Activated CD4-positive, alpha-beta T cell treated with anti-CD3 and anti-CD28 coated beads for 36 hours (primary cell): ENCODE measurements around the gene CANT1. TPM values are rescaled to one million over a fixed set of nuclear protein-coding genes. Genes with fewer than 3 reads are reported as not detected.

ENCODE experiments used
- ATAC-seq: fragments of 200-7000 bp; cut with Tn5 transposase; one replicate; pipeline ENCODE4 v1.10.0; 2021; ENCODE audit warnings: mild to moderate bottlenecking, moderate library complexity
- CTCF ChIA-PET: fragments of 350-600 bp; sonication (Branson Sonifier 250); formaldehyde crosslinking; loops from one replicate; lab custom pipeline; 2021; ENCODE audit warnings: antibody characterized with exemption; lab: Charles Lee
- POLR2A ChIA-PET: fragments of 350-600 bp; sonication (Branson Sonifier 250); formaldehyde crosslinking; loops from one replicate; lab custom pipeline; 2021; ENCODE audit warnings: antibody characterized with exemption, inconsistent platforms; lab: Charles Lee
- DNase-seq: peaks from one replicate; pipeline ENCODE4 v3.0.0-alpha.2; 2020
- H3K27ac Mint-ChIP-seq: one replicate; pipeline ENCODE4 v1.8.0; 2021; ENCODE audit warnings: mixed read lengths
- H3K27me3 Mint-ChIP-seq: one replicate; pipeline ENCODE4 v1.8.0; 2021; ENCODE audit warnings: mixed read lengths
- H3K36me3 Mint-ChIP-seq: one replicate; pipeline ENCODE4 v1.8.0; 2021; ENCODE audit warnings: low read depth, mixed read lengths
- H3K4me1 Mint-ChIP-seq: one replicate; pipeline ENCODE4 v1.8.0; 2021; ENCODE audit warnings: mixed read lengths
- H3K4me3 Mint-ChIP-seq: one replicate; pipeline ENCODE4 v1.8.0; 2021; ENCODE audit warnings: mild to moderate bottlenecking, moderate library complexity, mixed read lengths
- H3K9me3 Mint-ChIP-seq: one replicate; pipeline ENCODE4 v1.8.0; 2021; ENCODE audit warnings: low read depth, mixed read lengths
- intact Hi-C, 2 experiments: fragments of 100-400 bp; cut with DNase I in 1 of 2; cut with micrococcal nuclease in 1 of 2; formaldehyde crosslinking; loops; one replicate each; pipeline versions ENCODE4 v1.14.2 to v1.15.1; 2022 to 2024; cut with DNase I, micrococcal nuclease
- total RNA-seq, 2 experiments: library from RNA; stranded (reverse); gene quantifications; one replicate each; pipeline ENCODE4 v1.2.3, GENCODE V29; 2021

Gene CANT1
- total RNA-seq, 2 experiments from 2014 or later, result 44.0 to 52.9 TPM

GRCh38 chr17:79048826-79049755 lies 39.5 kb upstream of the CANT1 start:
- DNase-seq (no peak), ATAC-seq (no peak)
- Mint-ChIP-seq H3K4me1 (no peaks in the 10 kb centered on the region), H3K4me3 (no peak overlapping the region), H3K9me3 (peaks cover 4% of the 10 kb centered on the region), H3K36me3 (peaks cover 3% of the 10 kb centered on the region), H3K27ac (no peak overlapping the region), H3K27me3 (peaks cover 9% of the 10 kb centered on the region)
- CTCF ChIA-PET, result interaction anchor here (0.5 to 1.2 kb wide), 4 partner anchors 11 to 596 kb away, joined by 3 to 4 read pairs (median 4); no protein-coding TSS in a partner anchor
- intact Hi-C loops, result loop anchor here (5.0 kb wide), 2 partner anchors 33 to 658 kb away; no protein-coding TSS in a partner anchor
- POLR2A ChIA-PET, result interaction anchor here (0.6 kb wide), 1 partner anchor 11 kb away, joined by 3 read pairs; no protein-coding TSS in a partner anchor

DNA sequence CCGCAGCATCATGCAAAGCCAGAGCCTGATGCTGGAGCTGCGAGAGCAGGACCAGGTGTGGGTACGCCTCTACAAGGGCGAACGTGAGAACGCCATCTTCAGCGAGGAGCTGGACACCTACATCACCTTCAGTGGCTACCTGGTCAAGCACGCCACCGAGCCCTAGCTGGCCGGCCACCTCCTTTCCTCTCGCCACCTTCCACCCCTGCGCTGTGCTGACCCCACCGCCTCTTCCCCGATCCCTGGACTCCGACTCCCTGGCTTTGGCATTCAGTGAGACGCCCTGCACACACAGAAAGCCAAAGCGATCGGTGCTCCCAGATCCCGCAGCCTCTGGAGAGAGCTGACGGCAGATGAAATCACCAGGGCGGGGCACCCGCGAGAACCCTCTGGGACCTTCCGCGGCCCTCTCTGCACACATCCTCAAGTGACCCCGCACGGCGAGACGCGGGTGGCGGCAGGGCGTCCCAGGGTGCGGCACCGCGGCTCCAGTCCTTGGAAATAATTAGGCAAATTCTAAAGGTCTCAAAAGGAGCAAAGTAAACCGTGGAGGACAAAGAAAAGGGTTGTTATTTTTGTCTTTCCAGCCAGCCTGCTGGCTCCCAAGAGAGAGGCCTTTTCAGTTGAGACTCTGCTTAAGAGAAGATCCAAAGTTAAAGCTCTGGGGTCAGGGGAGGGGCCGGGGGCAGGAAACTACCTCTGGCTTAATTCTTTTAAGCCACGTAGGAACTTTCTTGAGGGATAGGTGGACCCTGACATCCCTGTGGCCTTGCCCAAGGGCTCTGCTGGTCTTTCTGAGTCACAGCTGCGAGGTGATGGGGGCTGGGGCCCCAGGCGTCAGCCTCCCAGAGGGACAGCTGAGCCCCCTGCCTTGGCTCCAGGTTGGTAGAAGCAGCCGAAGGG lies 38.6 kb upstream of the CANT1 start:
- no peak for ATAC-seq
- DNase-seq, result no peak
- intact Hi-C loops, result loop anchor here (5.0 kb wide), 2 partner anchors 34 to 659 kb away; no protein-coding TSS in a partner anchor
- no peaks in the 10 kb centered on the region for H3K36me3 Mint-ChIP-seq
- ChIA-PET POLR2A (no interaction called here), CTCF (interaction anchor here (0.5 to 1.2 kb wide), 4 partner anchors 12 to 596 kb away, joined by 3 to 4 read pairs (median 4); no protein-coding TSS in a partner anchor)
- peaks cover under 1% of the 10 kb centered on the region for H3K9me3 Mint-ChIP-seq
- peaks cover 9% of the 10 kb centered on the region for H3K27me3 Mint-ChIP-seq
- H3K4me1 Mint-ChIP-seq, result no peaks in the 10 kb centered on the region
- no peak overlapping the region for H3K27ac Mint-ChIP-seq
- H3K4me3 Mint-ChIP-seq, result no peak overlapping the region

- no peak for DNase-seq
Observed at GRCh38 chr17:79047291-79047920, 37.8 kb upstream of the CANT1 start.

GRCh38 chr17:79046916-79047280 lies 37.3 kb upstream of the CANT1 start:
- no peaks in the 10 kb centered on the region for H3K4me1 Mint-ChIP-seq
- H3K9me3 Mint-ChIP-seq, result peaks cover 3% of the 10 kb centered on the region
- peaks cover 7% of the 10 kb centered on the region for H3K27me3 Mint-ChIP-seq
- intact Hi-C loops, result loop anchor here (1.0 to 5.0 kb wide), 5 partner anchors 35 to 660 kb away; no protein-coding TSS in a partner anchor
- no peak overlapping the region for H3K4me3 Mint-ChIP-seq
- no peak for ATAC-seq
- DNase-seq, result no peak
- no peaks in the 10 kb centered on the region for H3K36me3 Mint-ChIP-seq
- ChIA-PET POLR2A (no interaction called here), CTCF (no interaction called here)
- no peak overlapping the region for H3K27ac Mint-ChIP-seq

More at GRCh38 chr17:79047291-79047920, 37.8 kb upstream of the CANT1 start:
- Mint-ChIP-seq H3K4me1 (no peaks in the 10 kb centered on the region), H3K4me3 (no peak overlapping the region), H3K9me3 (peaks cover 3% of the 10 kb centered on the region), H3K36me3 (no peaks in the 10 kb centered on the region), H3K27ac (no peak overlapping the region), H3K27me3 (peaks cover 9% of the 10 kb centered on the region)
- ATAC-seq, result no peak
- POLR2A ChIA-PET, result no interaction called here
- intact Hi-C loops, result loop anchor here (5.0 kb wide), 2 partner anchors 35 to 660 kb away; no protein-coding TSS in a partner anchor
- CTCF ChIA-PET, result no interaction called here

DNA sequence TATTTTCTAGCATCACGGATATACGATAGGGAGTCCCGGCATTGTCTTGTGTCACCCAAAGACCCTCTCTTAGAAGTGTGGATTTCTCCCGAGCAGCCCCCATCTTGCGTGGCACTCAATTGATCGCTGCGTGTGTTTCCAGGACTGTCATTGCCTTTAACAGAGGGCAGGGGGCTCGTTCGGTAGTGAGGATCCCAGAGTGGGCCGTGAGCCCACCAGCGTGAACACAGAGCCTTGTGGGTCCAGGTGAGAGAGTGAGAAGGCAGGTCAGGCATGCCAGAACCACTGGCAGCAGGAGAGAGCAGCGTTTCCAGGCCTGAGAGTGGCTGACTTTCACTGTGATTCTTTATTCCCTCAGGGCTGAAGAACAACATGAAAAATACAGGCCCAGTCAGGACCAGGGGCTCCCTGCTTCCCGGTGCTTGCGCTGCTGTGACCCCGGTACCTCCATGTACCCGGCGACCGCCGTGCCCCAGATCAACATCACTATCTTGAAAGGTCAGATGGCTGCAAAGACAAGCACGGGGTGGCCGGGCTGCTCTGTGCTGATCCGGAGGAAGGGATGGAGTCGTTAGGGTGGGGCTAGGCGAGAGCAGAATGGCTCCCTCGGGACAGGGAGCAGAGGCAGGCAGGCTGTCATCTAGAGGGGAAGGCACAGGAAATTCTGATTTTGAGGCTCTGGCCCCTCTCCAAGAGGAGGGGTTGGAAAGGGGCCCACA lies 36.8 kb upstream of the CANT1 start:
- DNase-seq (no peak), ATAC-seq (no peak)
- Mint-ChIP-seq H3K4me3 (no peak overlapping the region), H3K36me3 (no peaks in the 10 kb centered on the region), H3K27me3 (peaks cover 7% of the 10 kb centered on the region), H3K27ac (no peak overlapping the region), H3K9me3 (peaks cover 3% of the 10 kb centered on the region), H3K4me1 (no peaks in the 10 kb centered on the region)
- CTCF ChIA-PET, result interaction anchor here (0.7 to 2.6 kb wide), 14 partner anchors 12 to 1574 kb away, joined by 3 to 19 read pairs (median 4); no protein-coding TSS in a partner anchor
- POLR2A ChIA-PET, result no interaction called here
- intact Hi-C loops, result loop anchor here (1.0 to 5.0 kb wide), 5 partner anchors 36 to 661 kb away; no protein-coding TSS in a partner anchor

- CTCF ChIA-PET, result interaction anchor here (0.7 to 2.6 kb wide), 18 partner anchors 9 to 1574 kb away, joined by 3 to 19 read pairs (median 4); no protein-coding TSS in a partner anchor
- H3K27me3 Mint-ChIP-seq, result peaks cover 7% of the 10 kb centered on the region
Observed at GRCh38 chr17:79045842-79046196, 36.3 kb upstream of the CANT1 start.

GRCh38 chr17:79045001-79045729 lies 35.6 kb upstream of the CANT1 start:
- Mint-ChIP-seq H3K4me3 (no peak overlapping the region), H3K27ac (no peak overlapping the region), H3K4me1 (no peaks in the 10 kb centered on the region), H3K27me3 (peaks cover 7% of the 10 kb centered on the region), H3K36me3 (no peaks in the 10 kb centered on the region), H3K9me3 (peaks cover 3% of the 10 kb centered on the region)
- intact Hi-C loops, result loop anchor here (5.0 kb wide), 2 partner anchors 37 to 662 kb away; no protein-coding TSS in a partner anchor
- DNase-seq, result no peak
- ChIA-PET POLR2A (no interaction called here), CTCF (interaction anchor here (0.6 to 2.6 kb wide), 21 partner anchors 9 to 660 kb away, joined by 3 to 19 read pairs (median 4); no protein-coding TSS in a partner anchor)
- no peak for ATAC-seq

More at GRCh38 chr17:79045842-79046196, 36.3 kb upstream of the CANT1 start:
- no peak overlapping the region for H3K27ac Mint-ChIP-seq
- DNase-seq (peak; percentile 81), ATAC-seq (peak; percentile 95)
- intact Hi-C loops, result loop anchor here (1.0 to 5.0 kb wide), 5 partner anchors 36 to 661 kb away; no protein-coding TSS in a partner anchor
- no peaks in the 10 kb centered on the region for H3K4me1 Mint-ChIP-seq
- peaks cover 3% of the 10 kb centered on the region for H3K9me3 Mint-ChIP-seq
- H3K4me3 Mint-ChIP-seq, result no peak overlapping the region
- POLR2A ChIA-PET, result no interaction called here
- no peaks in the 10 kb centered on the region for H3K36me3 Mint-ChIP-seq

- intact Hi-C loops, result no loop called here
- no peak overlapping the region for H3K27ac Mint-ChIP-seq
- H3K27me3 Mint-ChIP-seq, result peaks cover 7% of the 10 kb centered on the region
Observed at GRCh38 chr17:79044462-79044861, 34.9 kb upstream of the CANT1 start.

DNA sequence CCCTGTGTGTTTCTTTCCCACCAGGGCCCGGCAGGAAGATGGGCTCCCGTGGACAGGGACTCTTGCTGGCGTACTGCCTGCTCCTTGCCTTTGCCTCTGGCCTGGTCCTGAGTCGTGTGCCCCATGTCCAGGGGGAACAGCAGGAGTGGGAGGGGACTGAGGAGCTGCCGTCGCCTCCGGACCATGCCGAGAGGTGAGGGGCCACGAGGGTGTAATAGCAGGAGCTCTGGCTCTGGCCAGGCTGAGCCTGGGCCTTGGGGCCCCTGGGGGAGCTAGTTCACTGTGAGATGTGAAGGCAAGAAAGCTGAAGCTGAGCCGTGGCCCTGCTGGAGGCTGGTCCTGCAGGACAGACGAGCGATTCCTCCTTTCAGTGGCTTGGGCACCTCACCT lies 34.4 kb upstream of the CANT1 start:
- no peaks in the 10 kb centered on the region for H3K36me3 Mint-ChIP-seq
- ATAC-seq (no peak), DNase-seq (no peak)
- no peaks in the 10 kb centered on the region for H3K4me1 Mint-ChIP-seq
- no peak overlapping the region for H3K27ac Mint-ChIP-seq
- H3K4me3 Mint-ChIP-seq, result no peak overlapping the region
- peaks cover 3% of the 10 kb centered on the region for H3K9me3 Mint-ChIP-seq
- POLR2A ChIA-PET, result no interaction called here
- H3K27me3 Mint-ChIP-seq, result peaks cover 7% of the 10 kb centered on the region
- CTCF ChIA-PET, result interaction anchor here (0.6 to 2.6 kb wide), 6 partner anchors 11 to 348 kb away, joined by 3 to 19 read pairs (median 4); partner anchors contain the start of gene ENGASE
- intact Hi-C loops, result no loop called here

More at GRCh38 chr17:79044462-79044861, 34.9 kb upstream of the CANT1 start:
- DNase-seq (no peak), ATAC-seq (no peak)
- Mint-ChIP-seq H3K4me1 (no peaks in the 10 kb centered on the region), H3K4me3 (no peak overlapping the region), H3K36me3 (no peaks in the 10 kb centered on the region), H3K9me3 (peaks cover 3% of the 10 kb centered on the region)
- ChIA-PET CTCF (interaction anchor here (0.6 to 2.6 kb wide), 7 partner anchors 12 to 351 kb away, joined by 3 to 19 read pairs (median 4); partner anchors contain the start of gene ENGASE), POLR2A (no interaction called here)
